H9 (cell line): ENCODE results near the gene ANO10. TPM values are rescaled to one million over a fixed set of nuclear protein-coding genes. Genes with fewer than 3 reads are reported as not detected.

Experiments
- DNase-seq: peaks from one replicate; pipeline ENCODE4 v3.0.0-alpha.2; 2017
- H2AFZ ChIP-seq: one replicate; pipeline ENCODE4 v1.6.1; 2013; ENCODE audit warnings: mild to moderate bottlenecking, low read length, control low read depth, moderate library complexity
- H2AK5ac ChIP-seq: 2 replicates; pipeline ENCODE4 v1.6.1; 2013; ENCODE audit warnings: low read length, control low read depth, mixed read lengths; ENCODE audit not compliant: insufficient read length
- H2BK120ac ChIP-seq: one replicate; pipeline ENCODE4 v1.6.1; 2013; ENCODE audit warnings: low read depth, mild to moderate bottlenecking, low read length, control low read depth, inconsistent platforms; ENCODE audit not compliant: poor library complexity, severe bottlenecking
- H2BK12ac ChIP-seq: 2 replicates; pipeline ENCODE4 v1.6.1; 2013; ENCODE audit warnings: low read length, control low read depth, mixed read lengths, low read depth; ENCODE audit not compliant: insufficient read length
- H2BK15ac ChIP-seq: 2 replicates; pipeline ENCODE4 v1.6.1; 2013; ENCODE audit warnings: low read depth, low read length, control low read depth
- H2BK20ac ChIP-seq: one replicate; pipeline ENCODE4 v1.6.1; 2013; ENCODE audit warnings: low read depth, mild to moderate bottlenecking, low read length, control low read depth, inconsistent platforms; ENCODE audit not compliant: poor library complexity, severe bottlenecking
- H2BK5ac ChIP-seq: 2 replicates; pipeline ENCODE4 v1.6.1; 2013; ENCODE audit warnings: low read length, control low read depth, mixed read lengths; ENCODE audit not compliant: insufficient read length
- H3K14ac ChIP-seq: 2 replicates; pipeline ENCODE4 v1.6.1; 2013; ENCODE audit warnings: low read length, control low read depth; ENCODE audit not compliant: insufficient read depth
- H3K18ac ChIP-seq: 2 replicates; pipeline ENCODE4 v1.6.1; 2013; ENCODE audit warnings: low read depth, mild to moderate bottlenecking, mixed read lengths, low read length, control low read depth; ENCODE audit not compliant: insufficient read length
- H3K23ac ChIP-seq: 2 replicates; pipeline ENCODE4 v1.6.1; 2013; ENCODE audit warnings: low read length, control low read depth, mixed read lengths, low read depth; ENCODE audit not compliant: insufficient read length
- H3K23me2 ChIP-seq: 2 replicates; pipeline ENCODE4 v1.6.1; 2013; ENCODE audit warnings: low read depth, mild to moderate bottlenecking, mixed read lengths, low read length, control low read depth; ENCODE audit not compliant: insufficient read length, poor library complexity, severe bottlenecking
- H3K27ac ChIP-seq: 2 replicates; pipeline ENCODE4 v1.5.1; 2013; ENCODE audit warnings: low read length, control low read depth, mixed read lengths, low read depth; ENCODE audit not compliant: insufficient read length
- H3K27me3 ChIP-seq: 2 replicates; pipeline ENCODE4 v1.6.1; 2013; ENCODE audit warnings: low read length, control low read depth, inconsistent platforms; ENCODE audit not compliant: insufficient read depth
- H3K4ac ChIP-seq: 2 replicates; pipeline ENCODE4 v1.6.1; 2013; ENCODE audit warnings: low read depth, mild to moderate bottlenecking, control low read depth, inconsistent platforms, low read length, moderate library complexity
- H3K4me1 ChIP-seq: 2 replicates; pipeline ENCODE4 v1.6.1; 2013; ENCODE audit warnings: low read length, control low read depth, inconsistent platforms; ENCODE audit not compliant: insufficient read depth
- H3K4me2 ChIP-seq: 2 replicates; pipeline ENCODE4 v1.6.1; 2013; ENCODE audit warnings: low read length, control low read depth, mixed read lengths; ENCODE audit not compliant: insufficient read length, insufficient read depth
- H3K56ac ChIP-seq: 2 replicates; pipeline ENCODE4 v1.6.1; 2013; ENCODE audit warnings: low read depth, mild to moderate bottlenecking, mixed read lengths, low read length, control low read depth; ENCODE audit not compliant: insufficient read length
- H3K79me1 ChIP-seq: 2 replicates; pipeline ENCODE4 v1.6.1; 2013; ENCODE audit warnings: low read depth, mild to moderate bottlenecking, moderate library complexity, low read length, control low read depth, inconsistent platforms; ENCODE audit not compliant: insufficient read depth, poor library complexity, severe bottlenecking
- H3K79me2 ChIP-seq: 2 replicates; pipeline ENCODE4 v1.6.1; 2013; ENCODE audit warnings: low read length, control low read depth, inconsistent platforms; ENCODE audit not compliant: insufficient read depth
- H3K9ac ChIP-seq: 2 replicates; pipeline ENCODE4 v1.6.1; 2013; ENCODE audit warnings: low read length, control low read depth, mixed read lengths; ENCODE audit not compliant: insufficient read length; ENCODE audit errors: extremely low read depth
- H3K9me3 ChIP-seq: one replicate; pipeline ENCODE4 v1.6.1; 2013; ENCODE audit warnings: low read depth, low read length, inconsistent platforms; ENCODE audit not compliant: control insufficient read depth
- H3T11ph ChIP-seq: one replicate; pipeline ENCODE4 v1.6.1; 2013; ENCODE audit warnings: mild to moderate bottlenecking, low read length, control low read depth, inconsistent platforms
- H4K20me1 ChIP-seq: one replicate; pipeline ENCODE4 v1.6.1; 2013; ENCODE audit not compliant: control insufficient read depth, insufficient read length, insufficient read depth
- H4K5ac ChIP-seq: 2 replicates; pipeline ENCODE4 v1.6.1; 2013; ENCODE audit warnings: low read depth, mild to moderate bottlenecking, mixed read lengths, low read length, control low read depth; ENCODE audit not compliant: insufficient read length
- H4K8ac ChIP-seq: replicated peaks from 2 replicates; pipeline ENCODE4 v1.6.1; 2013; ENCODE audit warnings: low read length, control low read depth, mixed read lengths, low read depth; ENCODE audit not compliant: insufficient read length
- H4K91ac ChIP-seq: 2 replicates; pipeline ENCODE4 v1.6.1; 2013; ENCODE audit warnings: low read depth, mild to moderate bottlenecking, moderate library complexity, mixed read lengths, low read length, control low read depth; ENCODE audit not compliant: insufficient read length
- H3K27ac Mint-ChIP-seq, 3 experiments: 2 replicates in 2 of 3; 3 replicates in 1 of 3; pipeline ENCODE4 v1.8.0; 2020 to 2021; ENCODE audit warnings: mixed read lengths in 3 of 3, mild to moderate bottlenecking in 1 of 3, moderate library complexity in 1 of 3
- H3K27me3 Mint-ChIP-seq: 2 replicates; pipeline ENCODE4 v1.8.0; 2021; ENCODE audit warnings: low read depth, mild to moderate bottlenecking, moderate library complexity, mixed read lengths
- H3K36me3 Mint-ChIP-seq, 3 experiments: 2 replicates in 2 of 3; 3 replicates in 1 of 3; pipeline ENCODE4 v1.8.0; 2020 to 2021; ENCODE audit warnings: low read depth in 3 of 3, mixed read lengths in 3 of 3; ENCODE audit not compliant: insufficient read depth in 1 of 3
- H3K4me1 Mint-ChIP-seq, 2 experiments: 2 replicates each; pipeline ENCODE4 v1.8.0; 2020; ENCODE audit warnings: mixed read lengths in 2 of 2
- H3K4me3 Mint-ChIP-seq, 2 experiments: 2 replicates in 1 of 2; 3 replicates in 1 of 2; pipeline ENCODE4 v1.8.0; 2020 to 2021; ENCODE audit warnings: mild to moderate bottlenecking in 2 of 2, mixed read lengths in 2 of 2, moderate library complexity in 1 of 2
- H3K9me3 Mint-ChIP-seq, 2 experiments: 2 replicates in 1 of 2; 3 replicates in 1 of 2; pipeline ENCODE4 v1.8.0; 2020; ENCODE audit warnings: mild to moderate bottlenecking in 2 of 2, mixed read lengths in 2 of 2, moderate library complexity in 1 of 2
- WGBS: extraction: QIAGEN DNeasy Blood & Tissue Kit; methylation state at CpG from one replicate; pipeline ENCODE4 v1.1.7; 2013; ENCODE audit warnings: missing lambda C conversion rate, low lambda C conversion rate, mixed read lengths; ENCODE audit not compliant: insufficient read length; ENCODE audit errors: extremely low coverage; 5-methylcytosine and 5-hydroxymethylcytosine counted together
- total RNA-seq: library from RNA; stranded (reverse); gene quantifications from 2 replicates; pipeline ENCODE4 v1.2.1, GENCODE V29; 2021
- TF ChIP-seq, protein P1 (sequence below): fragments of 200-600 bp; sonication (generic); conservative IDR thresholded peaks from 3 replicates; pipeline ENCODE4 v1.8.0; 2021; ENCODE audit warnings: antibody characterized with exemption, mild to moderate bottlenecking

Gene ANO10
- total RNA-seq, 1 experiment from 2014 or later = 38.7 TPM

- H4K5ac ChIP-seq = no peak overlapping the region
- H2AFZ ChIP-seq = no peak overlapping the region
- no peaks in the 10 kb centered on the region for H3K9me3 ChIP-seq
- no peaks in the 10 kb centered on the region for H3K27me3 ChIP-seq
- H3K9me3 Mint-ChIP-seq = no peaks in the 10 kb centered on the region
- no peak overlapping the region for H3K23ac ChIP-seq
- H3K18ac ChIP-seq = no peak overlapping the region
- H2BK5ac ChIP-seq = no peak overlapping the region
- H3K4me1 ChIP-seq = no peaks in the 10 kb centered on the region
- no peak overlapping the region for H2BK12ac ChIP-seq
- H3K4me2 ChIP-seq = no peak overlapping the region
- no peak overlapping the region for H3K9ac ChIP-seq
- no peak overlapping the region for H3K4me3 Mint-ChIP-seq
- H3K14ac ChIP-seq = no peak overlapping the region
- H3K79me1 ChIP-seq = no peaks in the 10 kb centered on the region
- no peak for DNase-seq
- H4K91ac ChIP-seq = no peak overlapping the region
- no peak overlapping the region for H2BK120ac ChIP-seq
- H2BK15ac ChIP-seq = no peak overlapping the region
- H3K27ac Mint-ChIP-seq = no peak overlapping the region
- H4K20me1 ChIP-seq = no peaks in the 10 kb centered on the region
- TF ChIP-seq, protein P1, sequence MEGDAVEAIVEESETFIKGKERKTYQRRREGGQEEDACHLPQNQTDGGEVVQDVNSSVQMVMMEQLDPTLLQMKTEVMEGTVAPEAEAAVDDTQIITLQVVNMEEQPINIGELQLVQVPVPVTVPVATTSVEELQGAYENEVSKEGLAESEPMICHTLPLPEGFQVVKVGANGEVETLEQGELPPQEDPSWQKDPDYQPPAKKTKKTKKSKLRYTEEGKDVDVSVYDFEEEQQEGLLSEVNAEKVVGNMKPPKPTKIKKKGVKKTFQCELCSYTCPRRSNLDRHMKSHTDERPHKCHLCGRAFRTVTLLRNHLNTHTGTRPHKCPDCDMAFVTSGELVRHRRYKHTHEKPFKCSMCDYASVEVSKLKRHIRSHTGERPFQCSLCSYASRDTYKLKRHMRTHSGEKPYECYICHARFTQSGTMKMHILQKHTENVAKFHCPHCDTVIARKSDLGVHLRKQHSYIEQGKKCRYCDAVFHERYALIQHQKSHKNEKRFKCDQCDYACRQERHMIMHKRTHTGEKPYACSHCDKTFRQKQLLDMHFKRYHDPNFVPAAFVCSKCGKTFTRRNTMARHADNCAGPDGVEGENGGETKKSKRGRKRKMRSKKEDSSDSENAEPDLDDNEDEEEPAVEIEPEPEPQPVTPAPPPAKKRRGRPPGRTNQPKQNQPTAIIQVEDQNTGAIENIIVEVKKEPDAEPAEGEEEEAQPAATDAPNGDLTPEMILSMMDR = no peak
- no peak overlapping the region for H2AK5ac ChIP-seq
- H3K4me1 Mint-ChIP-seq = peaks cover 5 to 6% of the 10 kb centered on the region in 2 experiments
- no peak overlapping the region for H3K27ac ChIP-seq
- peaks cover 0 to 3% (median 0%) of the 10 kb centered on the region in 3 experiments; a peak in 1 of 7 replicates for H3K36me3 Mint-ChIP-seq
- H3K27me3 Mint-ChIP-seq = no peaks in the 10 kb centered on the region
- H3K56ac ChIP-seq = no peak overlapping the region
- no peak overlapping the region for H3K4ac ChIP-seq
- no CpG with 5 or more reads among the region's 1 CpG for WGBS
- no peak overlapping the region for H4K8ac ChIP-seq
- no peaks in the 10 kb centered on the region for H3K79me2 ChIP-seq
- no peak overlapping the region for H3T11ph ChIP-seq
- H2BK20ac ChIP-seq = no peak overlapping the region
- H3K23me2 ChIP-seq = no peaks in the 10 kb centered on the region
Measured at GRCh38 chr3:43448098-43448497, 173.7 kb downstream of the ANO10 start.
